Body of pancreas (tissue), 4 donors: ENCODE data around the gene LITAFD.

Experiments
- CTCF ChIP-seq, 7 experiments: fragments of 450-650 bp in 4 of 7; fragments of 200-600 bp in 3 of 7; sonication (generic) in 3 of 7; IDR thresholded peaks; one replicate each; pipeline ENCODE4 v1.5.1; 2016 to 2019; ENCODE audit warnings: antibody characterized with exemption in 7 of 7
- POLR2A ChIP-seq, 3 donors: fragments of 450-650 bp; IDR thresholded peaks; one replicate each; pipeline ENCODE4 v1.6.1; 2016; ENCODE audit warnings: antibody characterized with exemption in 3 of 3, mild to moderate bottlenecking in 2 of 3

- TF ChIP-seq CTCF (IDR thresholded peaks at IDR 0.05) (no peak), POLR2A (IDR thresholded peaks at IDR 0.05) (no peak)
Measured at GRCh38 chr16:8862309-8863130, 19.6 kb upstream of the LITAFD start.
